ENCODE results near the gene FNDC3B. TPM values are rescaled to one million over a fixed set of nuclear protein-coding genes. Genes with fewer than 3 reads are reported as not detected.

Gene FNDC3B
- total RNA-seq, 1 experiment from 2014 or later: 48.6 TPM

DNA sequence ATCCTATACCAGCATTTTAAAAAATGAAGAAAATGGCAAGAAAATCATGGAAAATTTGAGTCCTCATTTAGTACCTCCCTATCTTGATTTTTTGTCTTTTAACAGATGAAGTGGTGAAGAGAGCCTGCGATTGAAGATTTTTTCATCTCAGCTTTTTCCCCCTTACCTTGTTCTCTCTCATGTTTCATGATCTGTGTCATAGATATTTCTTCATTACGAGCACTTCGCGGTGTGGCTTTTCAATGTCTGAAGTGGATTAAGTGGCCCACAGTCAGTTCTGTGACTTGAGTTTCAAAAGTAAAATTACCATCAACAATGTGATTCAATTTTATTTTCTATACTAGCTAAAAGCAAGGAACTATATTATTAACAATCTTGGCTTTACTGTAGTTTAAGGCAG lies 147.2 kb downstream of the FNDC3B start:
- H2AFZ ChIP-seq (ENCODE audit: low read length): no peak overlapping the region
- H3F3A ChIP-seq (ENCODE audit: low read length, unreplicated experiment): no peaks in the 10 kb centered on the region
- DNase-seq: no peak
- H3K36me3 ChIP-seq (ENCODE audit: low read depth, low read length): no peaks in the 10 kb centered on the region
- H4K20me1 ChIP-seq (ENCODE audit: low read length): no peaks in the 10 kb centered on the region
- POLR2A ChIA-PET (ENCODE audit: unreplicated experiment): no interaction called here
- H3K4me3 ChIP-seq (ENCODE audit: low read length): no peak overlapping the region
- intact Hi-C loops (cut with micrococcal nuclease): no loop called here
- H3K9me3 ChIP-seq (ENCODE audit: low read length): no peaks in the 10 kb centered on the region
- TF ChIP-seq EZH2 (IDR thresholded peaks at IDR 0.05; ENCODE audit: low read length, unreplicated experiment) (no peak), EZH2phosphoT487 (IDR thresholded peaks at IDR 0.05; ENCODE audit: borderline replicate concordance, low read length) (no peak)
- TF ChIP-seq, protein P1, sequence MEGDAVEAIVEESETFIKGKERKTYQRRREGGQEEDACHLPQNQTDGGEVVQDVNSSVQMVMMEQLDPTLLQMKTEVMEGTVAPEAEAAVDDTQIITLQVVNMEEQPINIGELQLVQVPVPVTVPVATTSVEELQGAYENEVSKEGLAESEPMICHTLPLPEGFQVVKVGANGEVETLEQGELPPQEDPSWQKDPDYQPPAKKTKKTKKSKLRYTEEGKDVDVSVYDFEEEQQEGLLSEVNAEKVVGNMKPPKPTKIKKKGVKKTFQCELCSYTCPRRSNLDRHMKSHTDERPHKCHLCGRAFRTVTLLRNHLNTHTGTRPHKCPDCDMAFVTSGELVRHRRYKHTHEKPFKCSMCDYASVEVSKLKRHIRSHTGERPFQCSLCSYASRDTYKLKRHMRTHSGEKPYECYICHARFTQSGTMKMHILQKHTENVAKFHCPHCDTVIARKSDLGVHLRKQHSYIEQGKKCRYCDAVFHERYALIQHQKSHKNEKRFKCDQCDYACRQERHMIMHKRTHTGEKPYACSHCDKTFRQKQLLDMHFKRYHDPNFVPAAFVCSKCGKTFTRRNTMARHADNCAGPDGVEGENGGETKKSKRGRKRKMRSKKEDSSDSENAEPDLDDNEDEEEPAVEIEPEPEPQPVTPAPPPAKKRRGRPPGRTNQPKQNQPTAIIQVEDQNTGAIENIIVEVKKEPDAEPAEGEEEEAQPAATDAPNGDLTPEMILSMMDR (conservative IDR thresholded peaks at IDR 0.05; ENCODE audit: low read depth, low read length): no peak
- H3K79me2 ChIP-seq (ENCODE audit: low read length): peaks cover 69% of the 10 kb centered on the region
- no peak for ATAC-seq
- no peak overlapping the region for H3K9ac ChIP-seq (ENCODE audit: low read length)
- no peaks in the 10 kb centered on the region for H3K9me2 ChIP-seq (replicated peaks; ENCODE audit: low read length)
- no peak overlapping the region for H3K27ac ChIP-seq (ENCODE audit: low read length)
- peaks cover 10% of the 10 kb centered on the region for H3K4me1 ChIP-seq (ENCODE audit: insufficient read depth, low read length)
- no TSS peak for BruUV-seq (replicated peaks)
- no peaks in the 10 kb centered on the region for H3K27me3 ChIP-seq (ENCODE audit: low read length)
- CTCF ChIA-PET: no interaction called here
- H3K4me2 ChIP-seq (ENCODE audit: low read length): no peak overlapping the region

DNA sequence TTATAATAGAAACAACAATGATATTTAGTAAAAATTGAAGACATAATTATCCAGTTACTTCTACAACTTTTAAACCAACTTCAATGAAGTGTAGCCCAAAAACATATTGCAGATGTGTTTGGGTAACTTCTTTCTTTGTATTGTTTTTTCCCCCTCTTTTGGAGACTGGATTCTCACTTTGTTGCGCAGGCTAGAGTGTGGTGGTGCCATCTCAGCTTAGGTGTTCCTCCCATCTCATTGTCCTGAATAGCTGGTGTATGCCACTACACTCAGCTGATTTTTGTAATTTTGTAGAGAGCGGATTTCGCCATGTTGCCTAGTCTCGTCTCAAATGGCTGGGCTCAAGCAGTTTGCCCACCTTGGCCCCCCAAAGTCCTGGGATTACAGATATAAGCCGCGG lies 148.1 kb downstream of the FNDC3B start:
- no peaks in the 10 kb centered on the region for H3K9me3 ChIP-seq (ENCODE audit: low read length)
- ATAC-seq: no peak
- no peaks in the 10 kb centered on the region for H3K9me2 ChIP-seq (replicated peaks; ENCODE audit: low read length)
- no peak overlapping the region for H2AFZ ChIP-seq (ENCODE audit: low read length)
- H3K27ac ChIP-seq (ENCODE audit: low read length): no peak overlapping the region
- no peaks in the 10 kb centered on the region for H3K36me3 ChIP-seq (ENCODE audit: low read depth, low read length)
- 0 out of 2 replicates have a peak, but pooled peaks cover under 1% of the 10 kb centered on the region for H3K4me1 ChIP-seq (ENCODE audit: insufficient read depth, low read length)
- H3F3A ChIP-seq (ENCODE audit: low read length, unreplicated experiment): no peaks in the 10 kb centered on the region
- peaks cover 64% of the 10 kb centered on the region for H3K79me2 ChIP-seq (ENCODE audit: low read length)
- H3K9ac ChIP-seq (ENCODE audit: low read length): no peak overlapping the region
- no peak overlapping the region for H3K4me2 ChIP-seq (ENCODE audit: low read length)
- TF ChIP-seq EZH2 (IDR thresholded peaks at IDR 0.05; ENCODE audit: low read length, unreplicated experiment) (no peak), EZH2phosphoT487 (IDR thresholded peaks at IDR 0.05; ENCODE audit: borderline replicate concordance, low read length) (no peak)
- TF ChIP-seq, protein P1 (conservative IDR thresholded peaks at IDR 0.05; ENCODE audit: low read depth, low read length): no peak
- intact Hi-C loops (cut with micrococcal nuclease): no loop called here
- H3K27me3 ChIP-seq (ENCODE audit: low read length): no peaks in the 10 kb centered on the region
- no peak overlapping the region for H3K4me3 ChIP-seq (ENCODE audit: low read length)
- no TSS peak for BruUV-seq (replicated peaks)
- no peaks in the 10 kb centered on the region for H4K20me1 ChIP-seq (ENCODE audit: low read length)
- DNase-seq: no peak
- POLR2A ChIA-PET (ENCODE audit: unreplicated experiment): no interaction called here
- CTCF ChIA-PET: no interaction called here

DNA sequence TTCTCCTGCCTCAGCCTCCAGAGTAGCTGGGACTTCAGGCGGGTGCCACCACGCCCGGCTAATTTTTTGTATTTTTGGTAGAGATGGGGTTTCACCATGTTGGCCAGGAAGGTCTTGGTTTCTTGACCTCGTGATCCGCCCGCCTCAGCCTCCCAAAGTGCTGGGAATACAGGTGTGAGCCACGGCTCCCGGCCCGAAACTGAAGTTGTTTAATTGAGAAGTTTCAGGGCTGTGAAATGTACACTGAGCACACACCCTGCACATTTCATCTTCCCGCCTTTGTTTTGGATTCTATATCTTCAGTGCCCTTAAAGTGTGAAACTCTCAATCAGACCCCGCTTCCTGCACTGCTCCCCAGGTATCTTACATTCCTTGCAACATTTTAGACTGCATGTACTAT lies 149.1 kb downstream of the FNDC3B start:
- DNase-seq (no peak), ATAC-seq (no peak)
- H3K79me2 ChIP-seq (ENCODE audit: low read length): peaks cover 62% of the 10 kb centered on the region
- H3K36me3 ChIP-seq (ENCODE audit: low read depth, low read length): no peaks in the 10 kb centered on the region
- BruUV-seq (replicated peaks): no TSS peak
- H2AFZ ChIP-seq (ENCODE audit: low read length): no peak overlapping the region
- intact Hi-C loops (cut with micrococcal nuclease): no loop called here
- H3F3A ChIP-seq (ENCODE audit: low read length, unreplicated experiment): no peaks in the 10 kb centered on the region
- H3K4me1 ChIP-seq (ENCODE audit: insufficient read depth, low read length): no peaks in the 10 kb centered on the region
- no peak overlapping the region for H3K4me2 ChIP-seq (ENCODE audit: low read length)
- TF ChIP-seq EZH2 (IDR thresholded peaks at IDR 0.05; ENCODE audit: low read length, unreplicated experiment) (no peak), EZH2phosphoT487 (IDR thresholded peaks at IDR 0.05; ENCODE audit: borderline replicate concordance, low read length) (no peak)
- TF ChIP-seq, protein P1 (conservative IDR thresholded peaks at IDR 0.05; ENCODE audit: low read depth, low read length): no peak
- H3K4me3 ChIP-seq (ENCODE audit: low read length): no peak overlapping the region
- no peaks in the 10 kb centered on the region for H4K20me1 ChIP-seq (ENCODE audit: low read length)
- no peak overlapping the region for H3K27ac ChIP-seq (ENCODE audit: low read length)
- H3K9me2 ChIP-seq (replicated peaks; ENCODE audit: low read length): no peaks in the 10 kb centered on the region
- H3K9me3 ChIP-seq (ENCODE audit: low read length): no peaks in the 10 kb centered on the region
- CTCF ChIA-PET: no interaction called here
- no peaks in the 10 kb centered on the region for H3K27me3 ChIP-seq (ENCODE audit: low read length)
- no peak overlapping the region for H3K9ac ChIP-seq (ENCODE audit: low read length)
- POLR2A ChIA-PET (ENCODE audit: unreplicated experiment): no interaction called here
